ENCODE data around the gene CYTH4.

- TF ChIP-seq CTCF (IDR thresholded peaks at IDR 0.05) (peak; percentile 65), EZH2 (IDR thresholded peaks at IDR 0.05) (no peak)
These were observed 22.7 kb upstream of the CYTH4 start for GRCh38 chr22:37259540-37260029.

Data from neural progenitor cell (in vitro differentiated cells).